ENCODE measurements around the gene JAK1. TPM values are rescaled to one million over a fixed set of nuclear protein-coding genes. Genes with fewer than 3 reads are reported as not detected.

Gene JAK1
- total and polyA plus RNA-seq, 10 of the 15 experiments (the other 5 are each of a cell fraction or from before 2014, with no cell fraction given): 9.6 to 45.5 (median 35.7) TPM

GRCh38 chr1:64811131-64811530, 155.2 kb downstream of the JAK1 start:
- no peak for FAIRE-seq
- no peak for DNase-seq (ENCODE audit: low read depth, low spot score)
- Histone ChIP-seq H3K27me3 (replicated peaks in 1 of 2; ENCODE audit: control insufficient read depth in 2 of 2, insufficient read depth in 2 of 2, low read length in 1 of 2) (0 out of 4 replicates have a peak, but pooled peaks cover 0 to 2% of the 10 kb centered on the region in 2 experiments), H3K4me1 (ENCODE audit: control insufficient read depth, insufficient read depth, low read length) (no peaks in the 10 kb centered on the region), H3K4me2 (ENCODE audit: control insufficient read depth, insufficient read depth) (no peak overlapping the region), H3K9me3 (replicated peaks; ENCODE audit: control insufficient read depth, insufficient read depth, low read length) (no peaks in the 10 kb centered on the region), H3K4me3 (no peak overlapping the region), H3K36me3 (ENCODE audit: control insufficient read depth in 2 of 2, insufficient read depth in 2 of 2, low read length in 1 of 2) (no peaks in the 10 kb centered on the region), H3K27ac (ENCODE audit: control insufficient read depth, insufficient read depth) (no peak overlapping the region), H4K20me1 (ENCODE audit: control insufficient read depth, insufficient read depth) (no peaks in the 10 kb centered on the region), H3K79me2 (ENCODE audit: control insufficient read depth, insufficient read depth, low read length) (no peaks in the 10 kb centered on the region), H3K9ac (ENCODE audit: control insufficient read depth, insufficient read depth, low read length) (no peak overlapping the region), H2AFZ (ENCODE audit: control insufficient read depth, low read depth, low read length) (no peak overlapping the region)
- in situ Hi-C loops (cut with MboI) (no loop called here), intact Hi-C loops (cut with micrococcal nuclease; ENCODE audit: unreplicated experiment) (no loop called here)
- ChIA-PET CTCF (interaction anchor here (0.7 kb wide), 1 partner anchor 12 kb away, joined by 3 read pairs; no protein-coding TSS in a partner anchor), RAD21 (ENCODE audit: unreplicated experiment) (no interaction called here), SMC1A (ENCODE audit: uncharacterized antibody, unreplicated experiment) (no interaction called here), POLR2A (no interaction called here)
- no peak for TF ChIP-seq FOXM1 (IDR thresholded peaks at IDR 0.05; ENCODE audit: low read depth, low read length)
- no peak for TF ChIP-seq ZBED1 (IDR thresholded peaks at IDR 0.05; ENCODE audit: borderline replicate concordance)
- TF ChIP-seq NR2F1 (conservative IDR thresholded peaks at IDR 0.05): no peak
- no peak for TF ChIP-seq POU2F2 (IDR thresholded peaks at IDR 0.05; ENCODE audit: borderline replicate concordance, low read depth, low read length)
- no peak for TF ChIP-seq CREM (IDR thresholded peaks at IDR 0.05; ENCODE audit: low read depth)
- TF ChIP-seq, protein P1, sequence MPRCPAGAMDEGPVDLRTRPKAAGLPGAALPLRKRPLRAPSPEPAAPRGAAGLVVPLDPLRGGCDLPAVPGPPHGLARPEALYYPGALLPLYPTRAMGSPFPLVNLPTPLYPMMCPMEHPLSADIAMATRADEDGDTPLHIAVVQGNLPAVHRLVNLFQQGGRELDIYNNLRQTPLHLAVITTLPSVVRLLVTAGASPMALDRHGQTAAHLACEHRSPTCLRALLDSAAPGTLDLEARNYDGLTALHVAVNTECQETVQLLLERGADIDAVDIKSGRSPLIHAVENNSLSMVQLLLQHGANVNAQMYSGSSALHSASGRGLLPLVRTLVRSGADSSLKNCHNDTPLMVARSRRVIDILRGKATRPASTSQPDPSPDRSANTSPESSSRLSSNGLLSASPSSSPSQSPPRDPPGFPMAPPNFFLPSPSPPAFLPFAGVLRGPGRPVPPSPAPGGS (IDR thresholded peaks at IDR 0.05; ENCODE audit: borderline replicate concordance, insufficient read depth, low read depth, low read length, poor library complexity, severe bottlenecking): no peak
- no peak for TF ChIP-seq CBX5 (IDR thresholded peaks at IDR 0.05; ENCODE audit: low read depth)
- TF ChIP-seq NR2C2 (IDR thresholded peaks at IDR 0.05; ENCODE audit: borderline replicate concordance, control insufficient read depth, insufficient read length, low read depth): no peak
- TF ChIP-seq ZBTB4 (CRISPR knock-in tag; IDR thresholded peaks at IDR 0.05): no peak
- TF ChIP-seq TBL1XR1 (IDR thresholded peaks at IDR 0.05; ENCODE audit: low read depth, low read length): no peak
- TF ChIP-seq SMAD5 (IDR thresholded peaks at IDR 0.05; ENCODE audit: low read depth): no peak
- TF ChIP-seq KLF5 (IDR thresholded peaks at IDR 0.05; ENCODE audit: partially characterized antibody): no peak
- TF ChIP-seq IKZF2 (IDR thresholded peaks at IDR 0.05): no peak
- no peak for TF ChIP-seq RELA (IDR thresholded peaks at IDR 0.05; ENCODE audit: borderline replicate concordance, partially characterized antibody)
- BruUV-seq (replicated peaks): no TSS peak
- 29% methylated on average over 6 of the region's 6 CpGs for WGBS (ENCODE audit: insufficient coverage, insufficient replicate concordance, low lambda C conversion rate, missing lambda C conversion rate)
- ATAC-seq: no peak
